HG02840 (cell line): ENCODE measurements around the gene PAFAH1B2.
"Not testable (repeated sequence)": the region's sequence is repeated elsewhere in the genome, so short reads cannot be mapped to it uniquely, and the experiment has no call there.

Source experiments
- ATAC-seq: cut with Tn5 transposase; IDR thresholded peaks from one replicate; pipeline ENCODE4 v1.9.1; 2021; ENCODE audit warnings: mild to moderate bottlenecking, moderate library complexity, moderate number of reproducible peaks; ENCODE audit not compliant: unreplicated experiment, low FRiP score

Gene PAFAH1B2

GRCh38 chr11:117171404-117172061 is 27.4 kb downstream of the PAFAH1B2 start:
- ATAC-seq: no peak

GRCh38 chr11:117172724-117173421 is 28.8 kb downstream of the PAFAH1B2 start:
- no peak for ATAC-seq

- ATAC-seq: no peak
Measured at GRCh38 chr11:117175104-117175503, 31.0 kb downstream of the PAFAH1B2 start.

GRCh38 chr11:117175781-117176180 is 31.7 kb downstream of the PAFAH1B2 start:
- ATAC-seq: no peak

- no peak for ATAC-seq
Measured at GRCh38 chr11:117176186-117176585, 32.1 kb downstream of the PAFAH1B2 start.

- no peak for ATAC-seq
Measured at GRCh38 chr11:117177534-117178209, 33.6 kb downstream of the PAFAH1B2 start.

- peak; percentile 85 for ATAC-seq
Measured at GRCh38 chr11:117178210-117179034, 34.3 kb downstream of the PAFAH1B2 start, which contains the start of gene SIDT2. TSS of gene SIDT2 (plus strand) at chr11:117178743. CDS start at chr11:117179264, 521 bp downstream.

- peak; percentile 45 for ATAC-seq
Measured at GRCh38 chr11:117179048-117179999, 35.2 kb downstream of the PAFAH1B2 start.

- no peak for ATAC-seq
Measured at GRCh38 chr11:117180020-117180419, 35.9 kb downstream of the PAFAH1B2 start.

GRCh38 chr11:117180661-117181585 is 36.8 kb downstream of the PAFAH1B2 start:
- no peak for ATAC-seq

GRCh38 chr11:117181586-117182550 is 37.8 kb downstream of the PAFAH1B2 start:
- ATAC-seq: no peak

- ATAC-seq: no peak
Measured at GRCh38 chr11:117182551-117182935, 38.5 kb downstream of the PAFAH1B2 start.

- not testable (repeated sequence) for ATAC-seq
Measured at GRCh38 chr11:117183178-117183577, 39.1 kb downstream of the PAFAH1B2 start.

- ATAC-seq: no peak
Measured at GRCh38 chr11:117183724-117184349, 39.8 kb downstream of the PAFAH1B2 start.

GRCh38 chr11:117185736-117186430 is 41.8 kb downstream of the PAFAH1B2 start:
- ATAC-seq: no peak

GRCh38 chr11:117186431-117186761 is 42.3 kb downstream of the PAFAH1B2 start:
- no peak for ATAC-seq
